Activated CD8-positive, alpha-beta memory T cell treated with anti-CD3 and anti-CD28 coated beads for 36 hours (primary cell): ENCODE results near the gene C1orf167. TPM values are rescaled to one million over a fixed set of nuclear protein-coding genes. Genes with fewer than 3 reads are reported as not detected.

Experiments
- CTCF ChIA-PET: fragments of 350-600 bp; sonication (Branson Sonifier 250); formaldehyde crosslinking; loops from one replicate; lab custom pipeline; 2021; ENCODE audit warnings: antibody characterized with exemption; lab: Charles Lee
- POLR2A ChIA-PET: fragments of 350-600 bp; sonication (Branson Sonifier 250); formaldehyde crosslinking; loops from one replicate; lab custom pipeline; 2021; ENCODE audit warnings: antibody characterized with exemption; lab: Charles Lee
- total RNA-seq, 2 experiments: library from RNA; stranded (reverse); gene quantifications; one replicate each; pipeline ENCODE4 v1.2.3, GENCODE V29; 2021

The C1orf167 gene
- total RNA-seq, 2 experiments from 2014 or later: not detected

DNA sequence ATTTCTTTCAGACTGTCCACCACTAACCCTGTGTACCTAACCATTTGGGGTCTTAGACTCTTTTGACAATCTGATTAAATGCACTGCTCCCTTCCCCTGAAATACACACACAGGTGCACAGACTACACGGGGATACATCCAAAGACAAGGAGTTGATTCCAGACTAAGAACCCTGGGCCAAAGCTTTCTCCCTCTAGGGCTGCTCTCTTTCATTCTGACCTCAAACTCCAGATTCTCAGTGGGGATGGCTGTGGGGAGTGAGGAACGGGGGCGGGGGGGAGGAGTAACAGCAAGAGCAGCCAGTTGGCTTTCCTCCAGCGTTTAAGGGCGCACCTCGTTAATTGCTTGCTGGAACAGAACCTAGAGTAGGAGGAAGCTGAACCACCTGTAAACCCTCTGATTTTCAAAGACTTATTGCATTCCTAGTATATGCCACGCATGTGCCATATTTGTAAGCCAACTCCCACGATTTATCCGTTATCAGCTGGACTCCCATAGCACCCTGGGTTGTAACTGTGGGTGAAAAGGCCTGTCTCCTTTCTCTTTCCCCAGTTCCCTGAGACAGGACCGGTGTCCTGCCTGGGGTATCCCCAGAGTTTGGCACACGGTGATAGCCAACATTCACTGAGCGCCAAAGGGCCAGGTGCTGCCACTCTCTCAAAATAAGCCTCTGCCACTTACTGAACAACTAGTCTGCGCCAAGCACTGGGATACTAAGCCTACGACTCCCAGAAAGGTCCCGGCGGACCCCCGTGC is 42.9 kb downstream of the C1orf167 start:
- POLR2A ChIA-PET: interaction anchor here (0.6 kb wide), 3 partner anchors 68 to 157 kb away, joined by 3 to 6 read pairs (median 5); no protein-coding TSS in a partner anchor
- CTCF ChIA-PET: interaction anchor here (1.2 kb wide), 1 partner anchor 20 kb away, joined by 3 read pairs; no protein-coding TSS in a partner anchor

- ChIA-PET CTCF (interaction anchor here (0.6 to 1.3 kb wide), 2 partner anchors 19 to 160 kb away, joined by 3 read pairs; no protein-coding TSS in a partner anchor), POLR2A (interaction anchor here (0.6 to 2.0 kb wide), 4 partner anchors 102 to 157 kb away, joined by 5 to 13 read pairs (median 8); no protein-coding TSS in a partner anchor)
These were observed 43.7 kb downstream of the C1orf167 start, which contains the start of the genes CLCN6 and MTHFR for GRCh38 chr1:11805422-11806306. Gene CLCN6, plus strand, starts transcription at chr1:11806191. Its CDS starts 72 bp downstream, at chr1:11806263. Gene MTHFR, minus strand, starts transcription at chr1:11805964. Its CDS starts 2,848 bp downstream, at chr1:11803116.

- ChIA-PET CTCF (interaction anchor here (0.6 to 1.3 kb wide), 2 partner anchors 18 to 161 kb away, joined by 3 read pairs; no protein-coding TSS in a partner anchor), POLR2A (interaction anchor here (1.6 to 2.0 kb wide), 2 partner anchors 102 to 103 kb away, joined by 10 to 13 read pairs; no protein-coding TSS in a partner anchor)
These were observed 44.4 kb downstream of the C1orf167 start for GRCh38 chr1:11806307-11806936.

GRCh38 chr1:11807133-11807532 is 45.1 kb downstream of the C1orf167 start:
- ChIA-PET CTCF (interaction anchor here (1.3 kb wide), 1 partner anchor 161 kb away, joined by 3 read pairs; no protein-coding TSS in a partner anchor), POLR2A (interaction anchor here (1.6 to 2.0 kb wide), 2 partner anchors 101 to 103 kb away, joined by 10 to 13 read pairs; no protein-coding TSS in a partner anchor)

- CTCF ChIA-PET: interaction anchor here (0.7 to 1.4 kb wide), 2 partner anchors 23 to 87 kb away, joined by 3 to 5 read pairs; no protein-coding TSS in a partner anchor
- POLR2A ChIA-PET: interaction anchor here (0.7 kb wide), 1 partner anchor 718 kb away, joined by 5 read pairs; no protein-coding TSS in a partner anchor
These were observed 51.0 kb downstream of the C1orf167 start for GRCh38 chr1:11813021-11813420.

DNA sequence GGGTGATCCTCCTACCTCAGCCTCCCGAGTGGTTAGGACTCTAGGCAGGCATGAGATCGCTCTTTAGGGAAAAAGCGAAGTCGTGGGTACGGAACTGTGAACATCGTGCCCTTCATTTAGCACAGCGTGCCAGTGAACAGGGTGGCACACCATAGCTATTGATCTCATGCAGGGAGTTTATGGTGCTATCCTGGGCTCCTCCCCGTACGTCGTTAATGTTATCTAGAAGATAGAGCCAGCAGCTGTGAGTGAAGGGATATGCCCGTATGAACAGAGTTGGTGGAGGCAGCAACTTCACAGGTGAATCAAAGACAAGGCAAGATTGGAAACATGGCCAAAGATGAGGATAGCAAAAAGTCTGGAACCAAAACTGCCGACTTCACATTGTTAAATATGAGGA is 55.2 kb downstream of the C1orf167 start:
- CTCF ChIA-PET: no interaction called here
- POLR2A ChIA-PET: no interaction called here

DNA sequence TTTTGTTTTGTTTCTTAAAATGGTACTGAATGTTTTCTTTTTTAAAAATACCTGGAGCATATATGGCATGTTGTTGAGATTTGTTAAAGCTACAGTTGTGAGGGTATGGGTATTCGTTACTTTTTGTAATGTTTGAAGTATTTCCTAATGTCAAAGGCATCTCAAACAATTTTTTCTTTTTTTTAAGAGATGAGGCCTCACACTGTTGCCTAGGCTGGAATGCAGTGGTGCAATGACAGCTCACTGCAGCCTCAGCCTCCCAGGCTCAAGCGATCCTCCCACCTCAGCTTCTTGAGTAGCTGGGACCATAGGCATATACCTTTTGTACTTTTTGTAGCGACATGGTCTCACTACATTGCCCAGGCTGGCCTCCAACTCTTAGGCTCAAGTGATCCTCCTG is 60.1 kb downstream of the C1orf167 start:
- ChIA-PET CTCF (no interaction called here), POLR2A (no interaction called here)

GRCh38 chr1:11823366-11824137 is 61.6 kb downstream of the C1orf167 start:
- CTCF ChIA-PET: interaction anchor here (0.6 to 1.5 kb wide), 3 partner anchors 16 to 218 kb away, joined by 3 to 4 read pairs (median 3); partner anchors contain the start of gene CLCN6
- POLR2A ChIA-PET: no interaction called here

GRCh38 chr1:11825131-11825530 is 63.1 kb downstream of the C1orf167 start:
- CTCF ChIA-PET: interaction anchor here (1.5 kb wide), 1 partner anchor 19 kb away, joined by 3 read pairs; the partner anchor contains the start of gene CLCN6
- POLR2A ChIA-PET: no interaction called here

GRCh38 chr1:11826946-11827345 is 65.0 kb downstream of the C1orf167 start:
- ChIA-PET POLR2A (no interaction called here), CTCF (interaction anchor here (0.7 to 1.4 kb wide), 2 partner anchors 11 to 747 kb away, joined by 3 to 4 read pairs; no protein-coding TSS in a partner anchor)

DNA sequence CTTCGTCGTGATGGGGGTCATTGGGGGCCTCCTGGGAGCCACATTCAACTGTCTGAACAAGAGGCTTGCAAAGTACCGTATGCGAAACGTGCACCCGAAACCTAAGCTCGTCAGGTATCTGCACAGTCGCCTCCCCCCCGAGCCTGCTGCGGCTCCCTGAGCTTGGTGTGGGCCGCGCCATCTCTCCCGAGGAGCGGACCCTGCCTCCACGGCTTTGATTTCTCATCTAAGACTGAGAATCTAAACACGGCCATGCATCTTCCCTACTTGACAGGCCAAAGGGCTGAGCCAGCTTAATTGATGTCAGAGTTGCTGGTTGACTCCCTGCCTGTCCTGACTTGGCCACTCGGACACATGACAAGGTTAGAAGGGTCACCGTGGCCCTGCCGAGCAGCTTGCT is 66.5 kb downstream of the C1orf167 start:
- POLR2A ChIA-PET: no interaction called here
- CTCF ChIA-PET: interaction anchor here (1.4 kb wide), 1 partner anchor 10 kb away, joined by 3 read pairs; no protein-coding TSS in a partner anchor

DNA sequence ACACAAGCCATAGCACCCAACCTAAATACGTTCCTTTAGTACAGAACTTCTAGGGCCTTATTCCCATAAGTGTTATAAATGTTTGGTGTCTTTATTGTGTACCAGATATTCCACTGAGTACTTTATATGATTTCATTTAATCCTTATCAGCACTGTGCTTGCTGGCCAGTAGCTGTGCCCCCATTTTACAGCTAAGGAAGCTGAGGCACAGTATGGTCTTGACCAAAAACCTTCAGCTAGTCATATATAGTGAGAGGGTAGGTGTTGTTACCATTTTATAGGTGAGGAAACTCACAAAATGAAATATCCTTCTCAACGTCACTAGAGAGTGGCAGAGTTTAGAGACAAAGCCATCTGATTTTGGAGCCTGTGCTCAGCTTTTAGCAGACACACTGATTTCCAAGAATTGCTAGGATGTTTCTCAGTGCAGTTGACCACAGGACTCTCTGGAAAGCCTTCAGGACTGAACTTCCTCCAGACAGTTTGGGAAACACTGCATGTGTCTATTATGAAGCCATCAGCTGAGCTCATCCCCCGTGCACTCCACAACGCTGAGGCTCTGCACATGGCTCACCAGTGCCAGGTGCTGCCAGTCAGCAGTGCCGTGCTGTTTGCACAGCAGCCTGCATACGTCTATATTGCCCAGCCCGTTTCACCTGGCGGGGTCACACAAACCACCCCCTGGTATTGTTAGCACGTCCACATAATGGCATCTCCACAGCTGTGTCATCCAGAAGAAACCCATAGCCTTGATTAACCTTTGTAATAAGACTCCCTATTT is 70.1 kb downstream of the C1orf167 start:
- CTCF ChIA-PET: no interaction called here
- POLR2A ChIA-PET: no interaction called here

DNA sequence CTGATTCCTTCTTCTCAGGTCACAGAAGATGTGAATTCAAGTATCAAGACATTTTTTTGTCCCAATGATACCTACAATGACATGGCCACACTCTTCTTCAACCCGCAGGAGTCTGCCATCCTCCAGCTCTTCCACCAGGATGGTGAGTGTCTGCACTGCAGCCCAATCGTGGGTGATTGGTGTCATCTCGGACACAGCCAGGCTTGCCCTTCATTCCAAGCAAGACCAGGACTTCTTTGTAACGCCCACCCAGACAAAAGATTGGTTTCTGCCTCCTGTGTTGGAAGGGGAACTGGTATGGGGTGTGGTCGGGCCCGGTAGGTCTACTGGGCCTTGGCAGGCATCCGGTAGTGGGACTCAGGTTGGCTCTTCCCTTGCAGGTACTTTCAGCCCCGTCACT is 71.5 kb downstream of the C1orf167 start:
- ChIA-PET POLR2A (no interaction called here), CTCF (no interaction called here)

DNA sequence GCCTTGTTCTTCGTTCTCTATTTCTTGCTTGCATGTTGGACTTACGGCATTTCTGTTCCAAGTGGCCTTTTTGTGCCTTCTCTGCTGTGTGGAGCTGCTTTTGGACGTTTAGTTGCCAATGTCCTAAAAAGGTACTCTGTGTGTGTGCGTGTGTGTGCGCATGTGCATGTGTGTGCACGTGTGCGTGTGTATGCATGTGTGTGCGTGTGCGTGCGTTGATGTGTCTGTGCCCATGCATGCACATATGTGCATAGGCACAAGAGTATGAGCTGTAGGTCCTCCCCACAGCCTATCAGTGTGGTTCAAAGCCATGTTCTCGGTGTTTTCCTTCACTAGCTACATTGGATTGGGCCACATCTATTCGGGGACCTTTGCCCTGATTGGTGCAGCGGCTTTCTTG is 71.9 kb downstream of the C1orf167 start:
- CTCF ChIA-PET: no interaction called here
- POLR2A ChIA-PET: no interaction called here

DNA sequence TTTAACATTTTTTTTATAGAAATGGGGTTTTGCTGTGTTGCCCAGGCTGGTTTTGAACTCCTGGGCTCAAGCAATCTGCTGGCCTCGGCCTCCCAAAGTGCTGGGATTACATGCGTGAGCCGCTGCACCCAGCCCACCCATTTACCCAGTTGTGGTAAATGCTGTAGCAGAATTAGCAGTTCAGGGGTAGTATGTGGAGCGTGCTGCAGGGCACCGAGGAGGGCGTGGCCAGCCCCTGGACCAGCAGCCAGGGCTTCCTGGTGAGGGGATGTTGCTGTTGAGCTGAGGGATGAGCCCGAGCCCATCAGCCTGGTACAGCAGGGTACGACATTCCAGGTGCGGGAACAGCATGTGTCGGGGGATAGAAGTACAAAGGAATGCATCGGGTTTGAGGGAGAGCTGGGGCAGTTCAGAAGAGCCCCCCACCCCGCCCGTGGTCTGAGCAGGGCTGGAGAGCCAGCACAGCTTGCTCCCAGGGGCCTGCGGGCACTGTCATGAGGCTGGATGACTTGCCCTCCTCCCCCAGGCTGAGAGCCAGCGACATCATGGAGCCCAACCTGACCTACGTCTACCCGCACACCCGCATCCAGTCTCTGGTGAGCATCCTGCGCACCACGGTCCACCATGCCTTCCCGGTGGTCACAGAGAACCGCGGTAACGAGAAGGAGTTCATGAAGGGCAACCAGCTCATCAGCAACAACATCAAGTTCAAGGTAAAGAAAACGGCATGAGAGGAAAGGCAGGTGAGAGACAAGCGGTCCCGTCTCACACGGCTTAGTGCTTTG is 73.6 kb downstream of the C1orf167 start:
- ChIA-PET POLR2A (interaction anchor here (0.8 kb wide), 1 partner anchor 73 kb away, joined by 3 read pairs; no protein-coding TSS in a partner anchor), CTCF (interaction anchor here (1.0 to 1.4 kb wide), 3 partner anchors 11 to 22 kb away, joined by 3 read pairs; no protein-coding TSS in a partner anchor)
